Right lobe of liver (tissue), 4 donors: Measurements from ENCODE around the gene C1QTNF1.

Experiments used
- CTCF ChIP-seq, 4 donors: fragments of 200-600 bp in 3 of 4; fragments of 450-650 bp in 1 of 4; IDR thresholded peaks; one replicate each; pipeline versions ENCODE4 v1.5.1 to v1.8.0; 2016 to 2022; ENCODE audit warnings: antibody characterized with exemption in 4 of 4, mild to moderate bottlenecking in 2 of 4
- POLR2A ChIP-seq: fragments of 450-650 bp; IDR thresholded peaks from one replicate; pipeline ENCODE4 v1.6.1; 2017; ENCODE audit warnings: antibody characterized with exemption, mild to moderate bottlenecking
- donor health status: DM: no; HTN: no; CAD: no.
- donor health status: DM: no; HTN: no; CAD: no.
- donor health status: DM: no; HTN: yes; CAD: no.

DNA sequence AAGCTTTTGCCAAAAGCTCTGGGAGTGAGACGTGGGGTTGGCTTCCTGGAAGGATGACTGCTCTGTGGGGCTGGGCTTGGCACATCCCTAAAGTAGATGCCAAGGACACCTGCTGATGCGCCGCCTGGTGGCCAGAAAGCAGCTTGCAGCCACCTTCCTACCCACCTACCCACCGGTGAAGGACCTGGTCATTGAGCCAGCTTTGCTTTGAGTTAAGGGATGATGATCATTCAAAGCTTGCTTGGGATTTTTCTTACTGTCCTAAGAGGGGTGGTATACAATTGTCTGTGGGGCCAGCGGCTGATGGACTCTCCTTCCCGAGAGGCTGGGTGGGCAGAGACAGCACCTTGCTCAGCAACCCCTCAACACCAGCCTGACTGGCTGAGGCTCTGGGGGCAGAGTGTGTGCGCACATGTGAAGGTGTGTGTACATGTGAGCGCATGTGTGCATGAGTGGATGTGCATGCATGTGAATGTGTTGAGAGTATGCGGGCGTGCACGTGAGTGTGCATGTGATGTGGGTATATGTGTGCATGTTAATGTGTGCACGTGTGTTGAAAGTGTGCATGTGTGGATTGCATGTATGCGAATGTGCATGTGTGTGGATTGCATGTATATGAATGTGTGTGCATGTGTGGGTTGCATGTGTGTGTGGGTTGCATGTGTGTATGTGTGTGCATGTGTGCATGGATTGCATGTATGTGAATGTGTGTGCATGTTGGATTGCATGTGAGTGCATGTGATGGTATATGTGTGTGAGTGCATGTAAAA is 18.6 kb downstream of the C1QTNF1 start:
- TF ChIP-seq CTCF (IDR thresholded peaks at IDR 0.05) (peak; percentile 62 to 84 (median 76)), POLR2A (no peak)
